ENCODE measurements around the gene GC. TPM values are rescaled to one million over a fixed set of nuclear protein-coding genes. Genes with fewer than 3 reads are reported as not detected.
"Not testable (repeated sequence)": the region's sequence is repeated elsewhere in the genome, so short reads cannot be mapped to it uniquely, and the experiment has no call there.

The GC gene
- total RNA-seq, 1 experiment from 2014 or later = 1.9 TPM

GRCh38 chr4:71816676-71817303, 32.9 kb upstream of the GC start (continued):
- TF ChIP-seq ZNF281 (CRISPR knock-in tag; IDR thresholded peaks at IDR 0.05) (no peak), GRHL2 (CRISPR knock-in tag; IDR thresholded peaks at IDR 0.05; ENCODE audit: insufficient replicate concordance, severe bottlenecking) (no peak), FOXP1 (CRISPR knock-in tag; IDR thresholded peaks at IDR 0.05; ENCODE audit: borderline replicate concordance) (no peak), OVOL2 (CRISPR knock-in tag; IDR thresholded peaks at IDR 0.05; ENCODE audit: borderline replicate concordance) (no peak), ZMAT4 (CRISPR knock-in tag; IDR thresholded peaks at IDR 0.05) (no peak), MLX (CRISPR knock-in tag; IDR thresholded peaks at IDR 0.05) (no peak), EMX1 (CRISPR knock-in tag; IDR thresholded peaks at IDR 0.05) (no peak)

GRCh38 chr4:71814433-71814832, 30.6 kb upstream of the GC start:
- H3K36me3 Mint-ChIP-seq = peaks cover 13% of the 10 kb centered on the region
- H3K27me3 Mint-ChIP-seq (ENCODE audit: low read depth) = no peaks in the 10 kb centered on the region
- DNase-seq (ENCODE audit: low spot score) (peak; percentile 50), ATAC-seq (peak; percentile 90)
- TF ChIP-seq E2F4 (CRISPR knock-in tag; IDR thresholded peaks at IDR 0.05; ENCODE audit: borderline replicate concordance, low read depth) (no peak), E2F1 (CRISPR knock-in tag; IDR thresholded peaks at IDR 0.05) (no peak), SOX15 (CRISPR knock-in tag; IDR thresholded peaks at IDR 0.05) (no peak), IRF1 (CRISPR knock-in tag; IDR thresholded peaks at IDR 0.05) (no peak), MYBL2 (CRISPR knock-in tag; IDR thresholded peaks at IDR 0.05) (0 out of 2 replicates have a peak, but pooled peaks have one; percentile 29), FOXP1 (CRISPR knock-in tag; IDR thresholded peaks at IDR 0.05; ENCODE audit: borderline replicate concordance) (peak; percentile 71; the same call in 1 of the 2 replicates), ZNF532 (CRISPR knock-in tag; IDR thresholded peaks at IDR 0.05; ENCODE audit: borderline replicate concordance) (no peak), JUN (CRISPR knock-in tag; IDR thresholded peaks at IDR 0.05) (0 out of 2 replicates have a peak, but pooled peaks have one; percentile 29), CREM (CRISPR knock-in tag; IDR thresholded peaks at IDR 0.05) (0 out of 2 replicates have a peak, but pooled peaks have one; percentile 27), ZBTB43 (CRISPR knock-in tag; IDR thresholded peaks at IDR 0.05) (0 out of 2 replicates have a peak, but pooled peaks have one; percentile 48), ETV6 (CRISPR knock-in tag; IDR thresholded peaks at IDR 0.05) (peak; percentile 62; the same call in 1 of the 2 replicates), FOXK1 (CRISPR knock-in tag; IDR thresholded peaks at IDR 0.05) (0 out of 2 replicates have a peak, but pooled peaks have one; percentile 27), ZNF263 (CRISPR knock-in tag; IDR thresholded peaks at IDR 0.05; ENCODE audit: low read depth) (no peak)
- no peak overlapping the region for H3K27ac Mint-ChIP-seq
- CTCF ChIA-PET = interaction anchor here (1.0 kb wide), 2 partner anchors 24 to 42 kb away, joined by 3 to 4 read pairs; no protein-coding TSS in a partner anchor
- peaks cover 16% of the 10 kb centered on the region for H3K9me3 Mint-ChIP-seq
- POLR2A ChIA-PET = no interaction called here
- H3K4me1 Mint-ChIP-seq = peaks cover 27% of the 10 kb centered on the region
- no peak overlapping the region for H3K4me3 Mint-ChIP-seq

GRCh38 chr4:71809805-71810204, 25.9 kb upstream of the GC start:
- ATAC-seq = peak; percentile 45
- H3K27me3 Mint-ChIP-seq (ENCODE audit: low read depth); DNase-seq (ENCODE audit: low spot score); H3K36me3 Mint-ChIP-seq; POLR2A ChIA-PET; H3K27ac Mint-ChIP-seq; CTCF ChIA-PET; H3K4me3 Mint-ChIP-seq: not testable (repeated sequence)
- Mint-ChIP-seq H3K9me3 (peaks cover 26% of the 10 kb centered on the region), H3K4me1 (peaks cover 12% of the 10 kb centered on the region)

Measured in WTC11 (cell line).